GM18511 (cell line): Measurements from ENCODE around the gene EPRS1.
A peak's percentile ranks its signal among the peaks of the same experiment; 100 is the strongest.
"Not testable (repeated sequence)": the region's sequence is repeated elsewhere in the genome, so short reads cannot be mapped to it uniquely, and the experiment has no call there.

Experiments used
- ATAC-seq: cut with Tn5 transposase; IDR thresholded peaks from one replicate; pipeline ENCODE4 v1.9.1; 2021; ENCODE audit warnings: mild to moderate bottlenecking, moderate library complexity; ENCODE audit not compliant: unreplicated experiment

EPRS1 gene

DNA sequence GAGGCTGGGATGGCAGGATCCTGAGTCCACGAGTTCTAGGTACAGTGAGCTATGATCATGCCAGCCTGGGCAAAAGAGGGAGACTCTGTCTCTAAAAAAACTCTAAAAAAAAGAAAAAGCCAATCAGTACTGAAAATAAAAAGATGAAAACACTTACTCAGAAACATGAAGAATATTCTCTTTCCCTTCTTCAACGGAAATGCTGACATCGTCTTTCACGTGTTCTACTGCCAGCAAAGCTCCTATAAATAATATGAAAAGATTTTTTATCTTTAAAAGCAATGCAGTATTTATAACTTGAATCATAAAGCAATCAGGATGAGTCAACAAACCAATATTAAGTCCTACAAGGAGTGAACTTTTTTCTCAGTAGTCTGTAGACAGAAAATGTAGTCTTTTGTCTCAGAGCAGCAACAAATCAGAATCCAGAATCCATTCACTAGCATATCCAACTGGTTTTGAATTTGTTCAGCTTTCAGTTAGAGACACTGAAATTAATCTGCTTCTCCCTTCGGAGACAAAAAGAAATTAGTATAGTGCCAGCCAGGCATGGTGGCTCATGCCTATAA is 6.2 kb downstream of the EPRS1 start:
- no peak for ATAC-seq

DNA sequence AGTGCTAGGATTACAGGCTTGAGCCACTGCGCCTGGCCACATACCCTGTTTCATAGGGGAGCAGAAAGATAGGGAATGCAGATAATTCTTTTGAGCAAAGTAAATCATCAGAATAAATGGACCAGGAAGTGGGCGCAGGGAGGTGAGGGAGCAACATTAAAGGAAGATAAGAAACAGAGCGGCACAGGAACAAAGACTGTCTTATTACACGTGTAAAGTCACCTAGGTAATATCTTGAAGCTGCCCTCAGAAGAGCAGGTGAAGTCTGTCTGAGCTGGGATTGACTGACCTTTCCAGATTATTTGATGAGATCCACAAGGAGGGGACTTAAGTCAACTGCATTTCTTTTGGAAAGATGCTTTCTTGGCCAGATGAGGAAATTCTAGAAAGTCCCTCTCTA is 7.7 kb downstream of the EPRS1 start:
- no peak for ATAC-seq

DNA sequence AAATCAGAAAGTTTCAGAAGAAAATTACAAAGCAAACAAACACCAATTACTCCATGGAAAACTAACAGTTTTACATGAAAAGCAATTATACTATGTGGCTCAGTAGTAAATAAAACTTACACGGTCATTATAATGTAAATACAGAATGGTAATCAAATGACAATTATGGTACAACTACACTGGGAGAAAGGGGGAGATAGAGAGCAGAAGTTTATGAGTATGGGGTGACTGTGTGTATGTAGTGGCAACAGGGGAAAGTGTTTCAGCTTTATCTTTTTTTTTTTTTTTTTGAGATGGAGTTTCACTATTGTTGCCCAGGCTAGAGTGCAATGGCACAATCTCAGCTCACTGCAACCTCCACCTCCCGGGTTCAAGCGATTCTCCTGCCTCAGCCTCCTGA is 8.5 kb downstream of the EPRS1 start:
- ATAC-seq, result not testable (repeated sequence)

DNA sequence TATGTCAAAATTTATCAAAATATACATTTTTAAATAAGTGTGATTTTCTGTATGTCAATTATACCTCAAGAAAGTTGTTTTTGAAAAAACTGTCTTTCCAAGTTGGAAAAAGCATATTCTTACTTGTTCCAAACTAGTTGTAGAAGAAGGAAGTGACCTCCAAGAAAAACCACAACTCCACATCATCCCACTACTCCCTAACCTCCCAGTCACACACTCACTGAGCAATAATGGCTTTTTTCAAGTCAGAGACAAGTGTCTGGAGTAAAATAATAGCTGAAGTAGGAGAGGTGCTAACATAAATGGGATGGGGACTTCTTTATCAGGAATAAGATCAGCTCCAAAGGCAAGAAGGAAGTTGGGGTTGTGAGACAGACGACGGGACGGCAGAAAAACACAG is 13.4 kb downstream of the EPRS1 start:
- ATAC-seq, result no peak

DNA sequence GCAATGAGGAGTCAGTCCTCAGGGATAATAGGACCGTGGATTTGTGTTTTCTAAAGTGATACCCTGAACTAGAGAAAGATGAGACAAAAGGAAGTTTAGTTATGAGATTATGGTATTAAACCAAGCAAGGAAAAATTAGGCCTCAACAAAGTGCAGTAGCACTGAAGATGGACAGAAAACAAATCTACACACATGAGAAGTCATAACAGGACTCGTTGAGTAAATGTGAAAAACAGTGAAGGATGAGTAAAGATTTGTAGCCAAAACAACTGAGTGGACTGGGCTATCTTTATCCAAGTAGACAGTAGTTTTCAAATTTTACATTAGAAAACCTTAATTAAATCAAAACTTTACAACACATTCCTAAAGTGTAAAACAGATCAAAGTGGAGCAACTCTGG is 15.0 kb downstream of the EPRS1 start:
- ATAC-seq, result peak; percentile 63

DNA sequence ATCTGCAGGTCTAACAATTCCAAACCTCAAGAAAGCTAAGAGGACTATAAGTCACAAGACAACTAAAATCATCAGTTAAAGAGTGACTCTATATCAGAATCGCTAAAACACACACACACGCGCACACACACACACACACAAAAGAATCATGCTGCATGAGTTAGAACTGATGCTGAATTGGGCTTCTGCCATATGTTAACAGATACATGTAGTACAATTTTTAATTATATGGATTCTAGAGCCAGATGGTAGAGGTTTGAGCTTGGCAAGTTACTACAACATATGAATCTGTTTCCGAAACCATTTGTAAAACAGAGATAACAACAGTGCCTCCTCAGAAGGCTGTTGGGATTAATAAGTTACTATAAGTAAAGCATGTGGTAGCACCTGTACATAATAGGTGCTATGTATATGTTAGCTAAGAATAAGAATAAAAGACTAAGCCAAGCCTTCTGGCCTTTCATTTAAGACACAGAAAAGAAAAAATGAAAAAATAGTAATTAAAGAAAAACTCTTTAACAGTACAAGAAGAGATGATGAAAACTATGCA is 17.9 kb downstream of the EPRS1 start:
- no peak for ATAC-seq

DNA sequence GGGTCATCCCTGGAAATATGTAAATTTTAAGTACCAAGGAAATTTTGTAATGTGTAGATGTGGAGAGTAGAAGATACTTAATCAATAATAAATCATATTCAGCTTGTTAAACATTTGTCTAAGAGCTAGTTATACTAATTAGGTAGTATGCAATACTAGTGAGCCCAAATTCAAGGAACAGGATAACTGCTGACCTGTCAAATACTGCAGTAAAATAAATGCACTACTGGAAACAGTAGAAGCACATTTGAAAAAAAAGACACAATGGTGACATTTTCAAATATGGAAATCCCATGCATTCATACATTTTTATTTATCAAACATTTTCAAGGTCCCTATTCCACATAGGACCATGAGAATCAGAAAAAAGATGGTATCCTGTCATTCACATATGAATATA is 27.2 kb downstream of the EPRS1 start:
- ATAC-seq, result no peak

DNA sequence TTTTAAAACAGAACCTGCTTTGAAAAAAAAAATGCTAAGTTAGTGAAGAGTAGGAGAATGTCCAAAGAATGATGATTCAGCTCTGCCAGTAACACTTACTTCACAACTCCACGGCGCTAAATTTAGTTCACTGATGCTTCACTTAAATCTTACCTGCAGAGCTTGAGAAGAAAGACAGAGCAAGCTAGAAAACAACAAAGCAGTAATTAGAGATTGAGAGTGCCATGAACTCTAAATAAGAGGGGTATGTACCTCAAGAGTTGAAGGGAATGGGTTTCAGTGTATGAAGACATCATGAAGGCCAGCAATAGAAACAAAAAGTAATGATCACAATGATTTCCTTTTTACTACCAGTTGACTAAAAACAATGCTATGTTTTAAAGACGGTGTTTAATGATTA is 32.8 kb downstream of the EPRS1 start:
- peak; percentile 91 for ATAC-seq

DNA sequence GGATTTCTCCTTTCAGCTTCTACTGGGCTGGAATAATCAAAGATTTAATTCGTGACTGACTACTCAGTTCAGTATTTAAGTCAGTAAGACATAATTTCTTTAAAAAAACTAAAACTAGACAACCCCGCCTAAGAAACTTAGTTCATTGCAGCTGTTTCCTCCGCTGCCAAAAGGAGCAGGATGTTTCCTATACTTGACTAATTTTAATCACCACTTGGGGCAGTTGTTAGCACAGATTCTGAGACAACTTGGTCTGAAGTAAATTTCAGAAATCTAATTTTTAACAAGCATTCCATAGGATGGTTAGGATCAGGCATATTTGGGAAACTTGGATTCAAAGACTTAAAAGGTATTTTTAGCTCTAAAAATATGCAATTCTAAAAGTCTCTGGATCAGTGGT is 34.0 kb downstream of the EPRS1 start:
- no peak for ATAC-seq

DNA sequence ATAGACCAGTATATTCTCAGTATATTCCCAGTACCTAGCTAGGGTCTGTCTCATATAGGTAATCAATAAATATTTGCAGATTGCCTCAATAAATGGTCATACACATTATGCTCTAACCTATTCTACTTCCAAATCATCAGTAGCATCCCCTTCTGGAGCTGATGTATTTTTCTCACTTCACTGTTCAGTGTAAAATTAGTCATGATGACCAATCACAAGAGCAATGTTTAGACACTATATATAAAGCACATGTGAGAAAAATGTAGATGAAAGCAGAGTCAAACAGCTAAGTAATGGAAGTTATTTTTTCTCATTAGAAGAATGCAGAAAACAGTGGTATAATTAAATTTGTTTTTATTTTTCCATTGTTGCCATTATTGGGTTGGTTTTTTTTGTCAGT is 34.7 kb downstream of the EPRS1 start:
- ATAC-seq, result no peak

DNA sequence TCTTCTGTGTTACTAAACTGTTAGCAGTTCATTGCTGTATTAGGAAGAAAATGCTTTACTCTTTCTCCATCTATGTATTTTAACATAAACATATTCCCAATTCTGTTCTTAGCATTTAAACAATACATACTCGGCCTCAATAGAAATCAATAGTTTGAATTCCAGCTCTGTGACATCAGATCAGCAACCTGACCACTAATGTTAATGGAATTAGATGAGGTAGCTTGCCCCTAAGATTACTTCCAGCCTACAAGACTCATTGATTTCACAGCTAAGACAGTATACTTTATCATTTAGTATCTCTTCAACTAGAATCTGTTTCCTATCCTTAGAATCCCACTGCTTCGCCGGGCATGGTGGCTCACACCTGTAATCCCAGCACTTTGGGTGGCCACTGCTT is 38.9 kb downstream of the EPRS1 start:
- ATAC-seq, result no peak

DNA sequence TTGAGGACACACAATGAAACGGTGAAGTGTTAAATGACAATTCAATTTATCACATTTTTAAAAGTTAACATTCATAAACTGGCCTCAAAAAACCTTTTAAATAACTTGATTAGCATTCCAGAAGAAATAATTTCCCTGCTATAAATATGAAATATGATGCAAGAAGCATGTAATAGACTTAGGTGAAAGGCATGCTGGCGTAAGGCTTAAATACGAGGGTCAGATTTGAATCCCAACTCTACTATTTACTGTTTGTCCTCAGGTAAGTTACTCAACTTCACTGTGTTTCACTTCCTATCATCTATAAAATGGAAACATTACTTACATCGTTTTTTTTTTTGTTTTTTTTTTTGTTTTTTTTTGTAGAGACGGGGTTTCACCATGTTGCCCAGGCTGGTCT is 40.8 kb downstream of the EPRS1 start:
- no peak for ATAC-seq

DNA sequence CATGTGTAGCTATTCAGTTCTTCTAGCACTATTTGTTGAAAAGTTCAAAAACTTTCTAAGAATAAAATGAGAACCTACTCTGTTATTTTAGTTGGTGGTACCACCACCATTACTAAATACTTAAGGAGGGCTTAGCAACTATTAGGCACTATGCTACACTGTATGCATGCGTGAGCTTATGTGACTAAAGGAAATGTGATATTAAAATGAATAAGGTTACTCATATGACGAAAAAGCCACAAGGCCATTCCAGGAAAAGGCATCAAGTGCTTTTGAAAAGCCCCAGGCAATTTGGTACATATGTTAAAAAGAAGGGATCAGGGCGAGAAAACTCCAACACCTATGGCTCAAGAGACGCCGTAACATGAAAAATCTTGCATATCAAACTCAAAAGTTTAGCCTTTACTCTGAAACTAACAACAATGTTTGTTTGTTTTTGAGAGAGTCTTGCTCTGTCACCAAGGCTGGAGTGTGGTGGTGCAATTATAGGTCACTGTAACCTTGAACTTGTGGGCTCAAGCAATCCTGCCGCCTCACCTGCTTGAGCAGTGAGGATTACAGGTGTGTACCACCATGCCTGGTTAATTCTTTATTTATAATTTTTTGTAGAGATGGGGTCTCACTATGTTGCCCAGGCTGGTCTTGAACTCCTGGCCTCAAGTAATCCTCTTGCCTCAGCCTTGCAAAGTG is 42.5 kb downstream of the EPRS1 start:
- no peak for ATAC-seq

DNA sequence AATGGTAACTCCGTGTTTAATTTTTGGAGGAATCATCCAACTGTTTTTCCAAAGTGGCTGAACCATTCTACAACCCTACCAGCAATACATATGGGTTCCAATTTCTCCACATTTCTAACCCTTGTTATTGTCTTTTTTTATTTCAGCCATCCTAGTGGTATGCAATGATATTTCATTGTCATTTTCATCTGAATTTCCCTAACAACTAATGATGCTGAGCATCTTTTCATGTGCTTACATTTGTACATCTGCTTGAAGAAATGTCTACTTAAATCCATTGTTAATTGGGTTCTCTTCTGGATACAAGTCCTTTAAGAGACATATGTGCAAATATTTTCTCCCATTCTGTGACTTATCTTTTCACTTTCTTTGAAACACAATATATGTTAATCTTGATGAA is 43.3 kb downstream of the EPRS1 start:
- ATAC-seq, result no peak

DNA sequence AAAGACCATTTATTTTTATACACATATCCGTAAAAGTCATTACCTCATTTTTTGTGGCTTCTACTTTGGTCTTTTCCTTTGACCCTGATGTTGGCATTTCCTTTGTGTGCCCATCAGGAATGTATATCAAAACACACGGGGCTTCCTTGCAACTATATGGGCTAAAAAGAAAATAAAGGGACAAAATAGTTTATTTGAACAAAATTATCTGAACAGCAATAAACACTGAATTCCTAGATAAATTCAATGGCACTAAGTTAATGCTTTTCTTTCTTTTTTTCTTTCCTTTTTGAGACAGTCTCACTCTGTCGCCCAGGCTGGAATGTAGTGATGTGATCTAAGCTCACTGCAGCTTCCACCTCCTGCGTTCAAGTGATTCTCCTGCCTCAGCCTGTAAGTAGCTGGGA is 45.2 kb downstream of the EPRS1 start:
- no peak for ATAC-seq

DNA sequence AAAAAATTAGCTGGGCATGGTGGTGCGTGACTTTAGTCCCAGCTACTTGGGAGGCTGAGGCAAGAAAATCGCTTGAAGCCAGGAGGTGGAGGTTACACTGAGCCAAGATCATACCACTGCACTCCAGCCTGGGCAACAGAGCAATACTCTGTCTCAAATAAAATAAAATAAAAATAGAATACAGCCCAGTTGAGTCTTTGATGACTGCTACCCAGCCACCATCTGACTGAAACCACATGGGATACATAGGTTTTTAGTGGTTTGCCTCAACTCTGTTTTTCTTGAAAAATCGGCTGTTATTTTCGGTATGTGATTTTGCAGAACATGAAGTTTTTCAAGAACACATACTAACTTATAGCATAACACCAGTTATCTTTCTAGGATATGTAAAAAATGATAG is 46.5 kb downstream of the EPRS1 start:
- no peak for ATAC-seq
